ENCODE measurements around the gene DSG3. TPM values are rescaled to one million over a fixed set of nuclear protein-coding genes. Genes with fewer than 3 reads are reported as not detected.

The DSG3 gene
- total and polyA plus RNA-seq, 2 of the 13 experiments (the other 11 are each of a cell fraction or from before 2014, with no cell fraction given) = not detected

DNA sequence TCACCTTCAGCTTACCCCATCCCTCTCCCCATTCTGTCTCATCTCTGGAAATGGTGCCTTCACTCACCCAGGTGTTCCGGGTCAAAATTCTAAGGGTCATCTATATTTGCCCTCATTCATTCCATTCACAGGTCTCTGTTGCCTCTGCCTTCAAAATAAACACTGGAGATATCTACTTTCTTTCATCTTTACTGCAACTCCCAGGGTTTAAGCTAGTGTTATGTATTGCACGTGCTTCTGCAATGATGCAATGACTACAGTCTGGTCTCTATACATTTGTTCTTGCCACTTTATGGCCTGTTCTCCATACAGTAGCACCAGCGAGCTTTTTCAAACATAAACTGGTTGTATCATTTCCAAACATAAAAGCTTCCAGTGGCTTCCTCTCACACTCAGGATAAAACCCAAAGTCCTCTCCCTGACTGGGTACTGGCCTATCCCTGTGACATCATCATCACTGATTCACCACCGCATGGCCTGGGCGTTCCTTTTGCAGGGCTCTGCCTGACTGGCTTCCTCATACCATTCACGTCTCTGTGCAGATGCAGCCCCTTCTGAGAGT, 64.7 kb downstream of the DSG3 start (continued):
- TF ChIP-seq, protein P1, sequence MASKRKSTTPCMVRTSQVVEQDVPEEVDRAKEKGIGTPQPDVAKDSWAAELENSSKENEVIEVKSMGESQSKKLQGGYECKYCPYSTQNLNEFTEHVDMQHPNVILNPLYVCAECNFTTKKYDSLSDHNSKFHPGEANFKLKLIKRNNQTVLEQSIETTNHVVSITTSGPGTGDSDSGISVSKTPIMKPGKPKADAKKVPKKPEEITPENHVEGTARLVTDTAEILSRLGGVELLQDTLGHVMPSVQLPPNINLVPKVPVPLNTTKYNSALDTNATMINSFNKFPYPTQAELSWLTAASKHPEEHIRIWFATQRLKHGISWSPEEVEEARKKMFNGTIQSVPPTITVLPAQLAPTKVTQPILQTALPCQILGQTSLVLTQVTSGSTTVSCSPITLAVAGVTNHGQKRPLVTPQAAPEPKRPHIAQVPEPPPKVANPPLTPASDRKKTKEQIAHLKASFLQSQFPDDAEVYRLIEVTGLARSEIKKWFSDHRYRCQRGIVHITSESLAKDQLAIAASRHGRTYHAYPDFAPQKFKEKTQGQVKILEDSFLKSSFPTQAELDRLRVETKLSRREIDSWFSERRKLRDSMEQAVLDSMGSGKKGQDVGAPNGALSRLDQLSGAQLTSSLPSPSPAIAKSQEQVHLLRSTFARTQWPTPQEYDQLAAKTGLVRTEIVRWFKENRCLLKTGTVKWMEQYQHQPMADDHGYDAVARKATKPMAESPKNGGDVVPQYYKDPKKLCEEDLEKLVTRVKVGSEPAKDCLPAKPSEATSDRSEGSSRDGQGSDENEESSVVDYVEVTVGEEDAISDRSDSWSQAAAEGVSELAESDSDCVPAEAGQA (IDR thresholded peaks at IDR 0.05; ENCODE audit: low read depth) = no peak
- TF ChIP-seq, protein P1 (CRISPR knock-in tag; IDR thresholded peaks at IDR 0.05; ENCODE audit: borderline replicate concordance) = 0 out of 2 replicates have a peak, but pooled peaks have one; percentile 50
- TF ChIP-seq, protein P2, sequence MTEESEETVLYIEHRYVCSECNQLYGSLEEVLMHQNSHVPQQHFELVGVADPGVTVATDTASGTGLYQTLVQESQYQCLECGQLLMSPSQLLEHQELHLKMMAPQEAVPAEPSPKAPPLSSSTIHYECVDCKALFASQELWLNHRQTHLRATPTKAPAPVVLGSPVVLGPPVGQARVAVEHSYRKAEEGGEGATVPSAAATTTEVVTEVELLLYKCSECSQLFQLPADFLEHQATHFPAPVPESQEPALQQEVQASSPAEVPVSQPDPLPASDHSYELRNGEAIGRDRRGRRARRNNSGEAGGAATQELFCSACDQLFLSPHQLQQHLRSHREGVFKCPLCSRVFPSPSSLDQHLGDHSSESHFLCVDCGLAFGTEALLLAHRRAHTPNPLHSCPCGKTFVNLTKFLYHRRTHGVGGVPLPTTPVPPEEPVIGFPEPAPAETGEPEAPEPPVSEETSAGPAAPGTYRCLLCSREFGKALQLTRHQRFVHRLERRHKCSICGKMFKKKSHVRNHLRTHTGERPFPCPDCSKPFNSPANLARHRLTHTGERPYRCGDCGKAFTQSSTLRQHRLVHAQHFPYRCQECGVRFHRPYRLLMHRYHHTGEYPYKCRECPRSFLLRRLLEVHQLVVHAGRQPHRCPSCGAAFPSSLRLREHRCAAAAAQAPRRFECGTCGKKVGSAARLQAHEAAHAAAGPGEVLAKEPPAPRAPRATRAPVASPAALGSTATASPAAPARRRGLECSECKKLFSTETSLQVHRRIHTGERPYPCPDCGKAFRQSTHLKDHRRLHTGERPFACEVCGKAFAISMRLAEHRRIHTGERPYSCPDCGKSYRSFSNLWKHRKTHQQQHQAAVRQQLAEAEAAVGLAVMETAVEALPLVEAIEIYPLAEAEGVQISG (CRISPR knock-in tag; IDR thresholded peaks at IDR 0.05) = peak; percentile 30; the same call in 1 of the 2 replicates
- TF ChIP-seq NR2C2 (CRISPR knock-in tag; IDR thresholded peaks at IDR 0.05; ENCODE audit: borderline replicate concordance) (peak; percentile 93), JDP2 (CRISPR knock-in tag; IDR thresholded peaks at IDR 0.05; ENCODE audit: borderline replicate concordance) (peak; percentile 24; the same call in 1 of the 2 replicates), TARDBP (CRISPR knock-in tag; IDR thresholded peaks at IDR 0.05) (peak; percentile 94), HMG20B (CRISPR knock-in tag; conservative IDR thresholded peaks at IDR 0.05) (peak; percentile 97), ONECUT2 (CRISPR knock-in tag; IDR thresholded peaks at IDR 0.05) (peak; percentile 62; the same call in 1 of the 2 replicates), GABPB1 (CRISPR knock-in tag; IDR thresholded peaks at IDR 0.05) (no peak), SNRNP70 (IDR thresholded peaks at IDR 0.05; ENCODE audit: low read depth, low read length) (no peak), ATF7-NPFF (CRISPR knock-in tag; IDR thresholded peaks at IDR 0.05; ENCODE audit: low read depth) (peak; percentile 74; the same call in 1 of the 2 replicates), ZNF282 (IDR thresholded peaks at IDR 0.05; ENCODE audit: partially characterized antibody) (no peak)
- TF ChIP-seq, protein P3, sequence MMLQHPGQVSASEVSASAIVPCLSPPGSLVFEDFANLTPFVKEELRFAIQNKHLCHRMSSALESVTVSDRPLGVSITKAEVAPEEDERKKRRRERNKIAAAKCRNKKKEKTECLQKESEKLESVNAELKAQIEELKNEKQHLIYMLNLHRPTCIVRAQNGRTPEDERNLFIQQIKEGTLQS (CRISPR knock-in tag; IDR thresholded peaks at IDR 0.05) = peak; percentile 98
- TF ChIP-seq, protein P4, sequence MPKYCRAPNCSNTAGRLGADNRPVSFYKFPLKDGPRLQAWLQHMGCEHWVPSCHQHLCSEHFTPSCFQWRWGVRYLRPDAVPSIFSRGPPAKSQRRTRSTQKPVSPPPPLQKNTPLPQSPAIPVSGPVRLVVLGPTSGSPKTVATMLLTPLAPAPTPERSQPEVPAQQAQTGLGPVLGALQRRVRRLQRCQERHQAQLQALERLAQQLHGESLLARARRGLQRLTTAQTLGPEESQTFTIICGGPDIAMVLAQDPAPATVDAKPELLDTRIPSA (CRISPR knock-in tag; IDR thresholded peaks at IDR 0.05; ENCODE audit: borderline replicate concordance) = no peak
- TF ChIP-seq, protein P5, sequence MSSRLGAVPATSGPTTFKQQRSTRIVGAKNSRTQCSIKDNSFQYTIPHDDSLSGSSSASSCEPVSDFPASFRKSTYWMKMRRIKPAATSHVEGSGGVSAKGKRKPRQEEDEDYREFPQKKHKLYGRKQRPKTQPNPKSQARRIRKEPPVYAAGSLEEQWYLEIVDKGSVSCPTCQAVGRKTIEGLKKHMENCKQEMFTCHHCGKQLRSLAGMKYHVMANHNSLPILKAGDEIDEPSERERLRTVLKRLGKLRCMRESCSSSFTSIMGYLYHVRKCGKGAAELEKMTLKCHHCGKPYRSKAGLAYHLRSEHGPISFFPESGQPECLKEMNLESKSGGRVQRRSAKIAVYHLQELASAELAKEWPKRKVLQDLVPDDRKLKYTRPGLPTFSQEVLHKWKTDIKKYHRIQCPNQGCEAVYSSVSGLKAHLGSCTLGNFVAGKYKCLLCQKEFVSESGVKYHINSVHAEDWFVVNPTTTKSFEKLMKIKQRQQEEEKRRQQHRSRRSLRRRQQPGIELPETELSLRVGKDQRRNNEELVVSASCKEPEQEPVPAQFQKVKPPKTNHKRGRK (CRISPR knock-in tag; IDR thresholded peaks at IDR 0.05) = no peak
